Endothelial cell of umbilical vein (primary cell): ENCODE results near the gene GBP5. TPM values are rescaled to one million over a fixed set of nuclear protein-coding genes. Genes with fewer than 3 reads are reported as not detected.

ENCODE experiments used
- BruUV-seq: library from RNA; stranded (reverse); fragments of 400-500 nt; replicated peaks from 2 replicates; lab custom pipeline; 2021; lab: Mats Ljungman, UMichigan
- CTCF ChIA-PET: fragments of 300-600, 350-600 bp; sonication (Branson Sonifier 250); formaldehyde crosslinking; loops from one replicate; lab custom pipeline; 2021; ENCODE audit warnings: antibody characterized with exemption, inconsistent platforms; lab: Charles Lee
- POLR2A ChIA-PET: fragments of 300-600, 350-600 bp; sonication (Branson Sonifier 250); formaldehyde crosslinking; loops from one replicate; lab custom pipeline; 2021; ENCODE audit warnings: antibody characterized with exemption, inconsistent platforms; lab: Charles Lee
- DNase-seq: peaks from one replicate; pipeline ENCODE4 v3.0.0-alpha.2; 2011; ENCODE audit warnings: low read depth, low spot score
- FAIRE-seq: peaks from 2 replicates; lab custom pipeline; 2011; peaks lifted over from hg19 to GRCh38; lab: Jason Lieb, UNC
- H2AFZ ChIP-seq: 2 replicates; pipeline ENCODE4 v1.6.0; 2012; ENCODE audit warnings: low read depth, low read length, control low read depth, inconsistent platforms
- H3K27ac ChIP-seq: 2 replicates; pipeline ENCODE4 v1.5.1; 2011; ENCODE audit warnings: low read depth, mild to moderate bottlenecking, control low read depth, low read length, moderate library complexity; ENCODE audit not compliant: insufficient read depth
- H3K27me3 ChIP-seq, 2 experiments: 2 replicates each; pipeline versions ENCODE4 v1.6.0 to v1.6.1; 2011; ENCODE audit warnings: low read length in 2 of 2, mixed read lengths in 1 of 2; ENCODE audit not compliant: control insufficient read depth in 2 of 2, insufficient read depth in 2 of 2
- H3K36me3 ChIP-seq, 2 experiments: 2 replicates in 1 of 2; 3 replicates in 1 of 2; pipeline ENCODE4 v1.5.1; 2011; ENCODE audit warnings: low read length in 2 of 2, mild to moderate bottlenecking in 1 of 2, moderate library complexity in 1 of 2; ENCODE audit not compliant: control insufficient read depth in 2 of 2, insufficient read depth in 2 of 2; ENCODE audit errors: extremely low read depth in 1 of 2
- H3K4me1 ChIP-seq: 3 replicates; pipeline ENCODE4 v1.5.1; 2011; ENCODE audit warnings: mild to moderate bottlenecking, low read length; ENCODE audit not compliant: control insufficient read depth, insufficient read depth; ENCODE audit errors: extremely low read depth
- H3K4me2 ChIP-seq: 2 replicates; pipeline ENCODE4 v1.6.1; 2011; ENCODE audit warnings: low read length, control low read depth, mixed read lengths; ENCODE audit not compliant: insufficient read depth
- H3K4me3 ChIP-seq, 3 experiments: fragments of 200-600 bp in 1 of 3; sonication (generic), shearing (Covaris generic) in 1 of 3; replicated peaks in 1 of 3; 2 replicates each; pipeline ENCODE4 v1.5.1; 2011 to 2016; ENCODE audit warnings: control low read depth in 3 of 3, low read length in 3 of 3, mild to moderate bottlenecking in 2 of 3, inconsistent platforms in 1 of 3, low read depth in 1 of 3, moderate library complexity in 1 of 3; ENCODE audit not compliant: insufficient read depth in 1 of 3
- H3K79me2 ChIP-seq: 2 replicates; pipeline ENCODE4 v1.6.0; 2012; ENCODE audit warnings: low read length, inconsistent platforms; ENCODE audit not compliant: control insufficient read depth, insufficient read depth
- H3K9ac ChIP-seq: replicated peaks from 2 replicates; pipeline ENCODE3; 2011; ENCODE audit warnings: low read length, control low read depth; ENCODE audit not compliant: insufficient read depth; ENCODE audit errors: extremely low read depth
- H3K9me1 ChIP-seq: replicated peaks from 3 replicates; pipeline ENCODE4 v1.6.0; 2011; ENCODE audit warnings: mild to moderate bottlenecking, low read length; ENCODE audit not compliant: control insufficient read depth, insufficient read depth; ENCODE audit errors: extremely low read depth
- H3K9me3 ChIP-seq: replicated peaks from 2 replicates; pipeline ENCODE4 v1.5.1; 2012; ENCODE audit warnings: low read length, inconsistent platforms; ENCODE audit not compliant: control insufficient read depth, insufficient read depth
- H4K20me1 ChIP-seq: replicated peaks from 2 replicates; pipeline ENCODE3; 2011; ENCODE audit warnings: mild to moderate bottlenecking, low read length; ENCODE audit not compliant: control insufficient read depth, insufficient read depth; ENCODE audit errors: extremely low read depth
- CTCF ChIP-seq, 2 donors: IDR thresholded peaks; 1 replicate in 1 of 2; 2 replicates in 1 of 2; pipeline ENCODE4 v1.5.1; 2011; ENCODE audit warnings: low read length in 2 of 2, mild to moderate bottlenecking in 2 of 2, moderate library complexity in 2 of 2, control low read depth in 1 of 2, inconsistent platforms in 1 of 2, low read depth in 1 of 2; ENCODE audit not compliant: insufficient read depth in 1 of 2; ENCODE audit errors: extremely low read depth in 1 of 2
- EZH2 ChIP-seq: IDR thresholded peaks from 2 replicates; pipeline ENCODE4 v1.6.1; 2012; ENCODE audit warnings: borderline replicate concordance, low read depth, mild to moderate bottlenecking, moderate library complexity, low read length, inconsistent platforms; ENCODE audit not compliant: severe bottlenecking
- FOS ChIP-seq: IDR thresholded peaks from 2 replicates; pipeline ENCODE4 v1.6.1; 2011; ENCODE audit warnings: mild to moderate bottlenecking, low read length, moderate library complexity, borderline replicate concordance; ENCODE audit not compliant: insufficient read depth
- GATA2 ChIP-seq: IDR thresholded peaks from 2 replicates; pipeline ENCODE4 v1.7.0; 2011; ENCODE audit warnings: low read depth, mild to moderate bottlenecking, moderate library complexity, mixed read lengths, low read length; ENCODE audit not compliant: insufficient read length, insufficient read depth
- JUN ChIP-seq: IDR thresholded peaks from 2 replicates; pipeline ENCODE4 v1.6.1; 2011; ENCODE audit warnings: borderline replicate concordance, low read depth; ENCODE audit not compliant: insufficient read length, insufficient read depth
- MAX ChIP-seq: IDR thresholded peaks from 2 replicates; pipeline ENCODE4 v1.6.1; 2011; ENCODE audit not compliant: insufficient read depth, insufficient read length
- MYC ChIP-seq: IDR thresholded peaks from one replicate; pipeline ENCODE4 v1.6.1; 2011; ENCODE audit warnings: mild to moderate bottlenecking, low read depth, low read length
- POLR2A ChIP-seq: IDR thresholded peaks from 2 replicates; pipeline ENCODE4 v1.6.1; 2012; ENCODE audit warnings: low read depth, mild to moderate bottlenecking, control low read depth, low read length
- POLR2AphosphoS5 ChIP-seq: IDR thresholded peaks from 2 replicates; pipeline ENCODE4 v1.6.1; 2012; ENCODE audit warnings: low read depth, mild to moderate bottlenecking, control low read depth, low read length, moderate library complexity; ENCODE audit not compliant: insufficient read depth
- dilution Hi-C: fragments of 300-500 bp; cut with MboI; formaldehyde crosslinking; loops from one replicate; pipeline ENCODE4 v1.15.0; 2019; ENCODE audit warnings: low sequenced_read_pairs; ENCODE audit not compliant: extremely low pct_ligation_motif_present
- intact Hi-C: fragments of 100-400 bp; cut with micrococcal nuclease; formaldehyde crosslinking; loops from one replicate; pipeline ENCODE4 v1.10.0; 2022
- polyA plus RNA-seq, 4 experiments: library from polyadenylated mRNA; depleted of rRNA in 3 of 4; stranded (reverse) in 3 of 4; unstranded in 1 of 4; fragments of >200 nt; gene quantifications; 2 replicates each; pipeline versions ENCODE4 v1.2.1 to v1.2.3, GENCODE V29; 2011 to 2012; ENCODE audit warnings: missing spikeins in 1 of 4
- total RNA-seq: library from RNA; stranded (reverse); gene quantifications from 2 replicates; pipeline ENCODE4 v1.2.3, GENCODE V29; 2021

GBP5 gene
- total and polyA plus RNA-seq, 2 donors (not counting 3 experiments of a cell fraction or from before 2014, with no cell fraction given) = 0.31 TPM; not detected in 1

- FAIRE-seq (no peak), DNase-seq (no peak)
- no peak overlapping the region for H3K4me3 ChIP-seq
- no peaks in the 10 kb centered on the region for H3K9me3 ChIP-seq
- TF ChIP-seq EZH2 (no peak), MYC (no peak), CTCF (IDR thresholded peaks at IDR 0.05; ENCODE audit: extremely low read depth in 1 of 2, insufficient read depth in 1 of 2, low read depth in 1 of 2, low read length in 2 of 2) (no peak), FOS (no peak), POLR2A (no peak), MAX (no peak), JUN (no peak), GATA2 (no peak), POLR2AphosphoS5 (no peak)
- H3K9me1 ChIP-seq = no peaks in the 10 kb centered on the region
- POLR2A ChIA-PET = no interaction called here
- H3K4me2 ChIP-seq = no peak overlapping the region
- CTCF ChIA-PET = no interaction called here
- no peak overlapping the region for H2AFZ ChIP-seq
- intact Hi-C loops = no loop called here
- H4K20me1 ChIP-seq = no peaks in the 10 kb centered on the region
- BruUV-seq = no TSS peak
- H3K27ac ChIP-seq = no peak overlapping the region
- no peaks in the 10 kb centered on the region for H3K27me3 ChIP-seq
- no peaks in the 10 kb centered on the region for H3K36me3 ChIP-seq
- dilution Hi-C loops = no loop called here
- H3K9ac ChIP-seq = no peak overlapping the region
- H3K79me2 ChIP-seq = no peaks in the 10 kb centered on the region
- no peaks in the 10 kb centered on the region for H3K4me1 ChIP-seq
Observed at GRCh38 chr1:89288051-89288340, 15.3 kb upstream of the GBP5 start.
